ENCODE results near the gene EXOC3L4.

Gene EXOC3L4

DNA sequence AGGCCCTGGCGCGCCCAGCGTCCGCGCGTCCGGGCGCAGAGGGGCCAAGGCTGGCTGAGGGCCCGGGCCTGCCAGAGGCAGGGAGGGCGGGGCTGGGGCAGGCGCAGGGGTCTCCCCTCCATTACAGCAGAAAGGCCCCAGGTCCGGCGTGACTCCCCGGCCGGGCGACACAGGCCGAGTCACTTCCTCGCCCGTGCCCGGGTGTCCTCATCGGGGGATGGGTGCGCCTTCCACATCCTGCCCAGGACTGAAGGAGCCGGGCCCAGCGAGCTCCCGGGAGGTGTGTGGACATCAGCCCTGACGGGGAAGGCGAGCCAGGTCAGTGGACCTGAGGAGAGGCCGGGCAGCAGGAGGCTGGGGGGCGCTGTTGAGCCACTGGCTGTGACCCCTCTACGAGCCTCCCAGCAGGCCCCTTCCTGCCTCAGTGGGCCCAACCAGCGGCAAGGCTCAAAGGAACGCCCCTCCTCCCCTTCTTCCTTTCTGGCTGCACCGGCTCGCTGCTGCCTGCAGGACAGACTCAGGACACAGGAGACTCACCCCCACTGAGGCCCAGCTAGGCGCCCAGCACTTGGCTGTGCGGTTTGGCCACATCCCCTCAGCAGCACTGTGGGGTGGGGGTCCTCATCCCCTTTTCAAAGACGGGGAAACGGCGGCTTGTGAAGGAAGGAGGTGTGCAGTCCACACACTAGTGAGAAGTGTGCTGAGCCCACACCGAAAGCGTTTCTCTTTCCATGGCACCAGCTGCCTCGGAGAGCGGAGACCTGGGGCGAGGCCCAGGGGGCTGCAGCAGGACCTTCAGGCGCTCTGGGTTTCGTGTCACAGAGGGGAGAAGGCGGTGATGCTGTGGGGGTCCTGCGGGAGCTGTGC, 29.3 kb downstream of the EXOC3L4 start:
- H3K4me3 ChIP-seq (ENCODE audit: low read depth, low read length) = peak overlapping the region; percentile 32
- no peaks in the 10 kb centered on the region for H3K9me3 ChIP-seq (ENCODE audit: control insufficient read depth, insufficient read depth, low read depth, low read length)
- H3K27ac ChIP-seq (ENCODE audit: extremely low read depth, low read depth, low read length) = no peak overlapping the region; the same call in 1 of the 2 replicates
- H3K36me3 ChIP-seq (ENCODE audit: control insufficient read depth in 2 of 2, insufficient read depth in 1 of 2, low read length in 2 of 2) = peaks cover 0 to 4% of the 10 kb centered on the region in 2 experiments; a peak in 1 of 3 replicates
- ChIA-PET CTCF (interaction anchor here (1.2 to 1.6 kb wide), 2 partner anchors 18 to 19 kb away, joined by 4 to 11 read pairs; no protein-coding TSS in a partner anchor), POLR2A (interaction anchor here (0.5 kb wide), 1 partner anchor 48 kb away, joined by 3 read pairs; no protein-coding TSS in a partner anchor)
- H3K4me1 ChIP-seq (ENCODE audit: control insufficient read depth, insufficient read depth, low read length) = peaks cover 10% of the 10 kb centered on the region
- TF ChIP-seq, protein P1, sequence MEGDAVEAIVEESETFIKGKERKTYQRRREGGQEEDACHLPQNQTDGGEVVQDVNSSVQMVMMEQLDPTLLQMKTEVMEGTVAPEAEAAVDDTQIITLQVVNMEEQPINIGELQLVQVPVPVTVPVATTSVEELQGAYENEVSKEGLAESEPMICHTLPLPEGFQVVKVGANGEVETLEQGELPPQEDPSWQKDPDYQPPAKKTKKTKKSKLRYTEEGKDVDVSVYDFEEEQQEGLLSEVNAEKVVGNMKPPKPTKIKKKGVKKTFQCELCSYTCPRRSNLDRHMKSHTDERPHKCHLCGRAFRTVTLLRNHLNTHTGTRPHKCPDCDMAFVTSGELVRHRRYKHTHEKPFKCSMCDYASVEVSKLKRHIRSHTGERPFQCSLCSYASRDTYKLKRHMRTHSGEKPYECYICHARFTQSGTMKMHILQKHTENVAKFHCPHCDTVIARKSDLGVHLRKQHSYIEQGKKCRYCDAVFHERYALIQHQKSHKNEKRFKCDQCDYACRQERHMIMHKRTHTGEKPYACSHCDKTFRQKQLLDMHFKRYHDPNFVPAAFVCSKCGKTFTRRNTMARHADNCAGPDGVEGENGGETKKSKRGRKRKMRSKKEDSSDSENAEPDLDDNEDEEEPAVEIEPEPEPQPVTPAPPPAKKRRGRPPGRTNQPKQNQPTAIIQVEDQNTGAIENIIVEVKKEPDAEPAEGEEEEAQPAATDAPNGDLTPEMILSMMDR (tag by site-specific recombination; IDR thresholded peaks at IDR 0.05) = peak; percentile 41; the same call in 1 of the 2 replicates
- TF ChIP-seq, protein P2, sequence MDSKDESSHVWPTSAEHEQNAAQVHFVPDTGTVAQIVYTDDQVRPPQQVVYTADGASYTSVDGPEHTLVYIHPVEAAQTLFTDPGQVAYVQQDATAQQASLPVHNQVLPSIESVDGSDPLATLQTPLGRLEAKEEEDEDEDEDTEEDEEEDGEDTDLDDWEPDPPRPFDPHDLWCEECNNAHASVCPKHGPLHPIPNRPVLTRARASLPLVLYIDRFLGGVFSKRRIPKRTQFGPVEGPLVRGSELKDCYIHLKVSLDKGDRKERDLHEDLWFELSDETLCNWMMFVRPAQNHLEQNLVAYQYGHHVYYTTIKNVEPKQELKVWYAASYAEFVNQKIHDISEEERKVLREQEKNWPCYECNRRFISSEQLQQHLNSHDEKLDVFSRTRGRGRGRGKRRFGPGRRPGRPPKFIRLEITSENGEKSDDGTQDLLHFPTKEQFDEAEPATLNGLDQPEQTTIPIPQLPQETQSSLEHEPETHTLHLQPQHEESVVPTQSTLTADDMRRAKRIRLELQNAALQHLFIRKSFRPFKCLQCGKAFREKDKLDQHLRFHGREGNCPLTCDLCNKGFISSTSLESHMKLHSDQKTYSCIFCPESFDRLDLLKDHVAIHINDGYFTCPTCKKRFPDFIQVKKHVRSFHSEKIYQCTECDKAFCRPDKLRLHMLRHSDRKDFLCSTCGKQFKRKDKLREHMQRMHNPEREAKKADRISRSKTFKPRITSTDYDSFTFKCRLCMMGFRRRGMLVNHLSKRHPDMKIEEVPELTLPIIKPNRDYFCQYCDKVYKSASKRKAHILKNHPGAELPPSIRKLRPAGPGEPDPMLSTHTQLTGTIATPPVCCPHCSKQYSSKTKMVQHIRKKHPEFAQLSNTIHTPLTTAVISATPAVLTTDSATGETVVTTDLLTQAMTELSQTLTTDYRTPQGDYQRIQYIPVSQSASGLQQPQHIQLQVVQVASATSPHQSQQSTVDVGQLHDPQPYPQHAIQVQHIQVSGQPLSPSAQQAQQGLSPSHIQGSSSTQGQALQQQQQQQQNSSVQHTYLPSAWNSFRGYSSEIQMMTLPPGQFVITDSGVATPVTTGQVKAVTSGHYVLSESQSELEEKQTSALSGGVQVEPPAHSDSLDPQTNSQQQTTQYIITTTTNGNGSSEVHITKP (tag by site-specific recombination; IDR thresholded peaks at IDR 0.05) = no peak
- 0 out of 2 replicates have a peak, but pooled peaks have one; percentile 2 for TF ChIP-seq GLIS2 (tag by site-specific recombination; IDR thresholded peaks at IDR 0.05)

DNA sequence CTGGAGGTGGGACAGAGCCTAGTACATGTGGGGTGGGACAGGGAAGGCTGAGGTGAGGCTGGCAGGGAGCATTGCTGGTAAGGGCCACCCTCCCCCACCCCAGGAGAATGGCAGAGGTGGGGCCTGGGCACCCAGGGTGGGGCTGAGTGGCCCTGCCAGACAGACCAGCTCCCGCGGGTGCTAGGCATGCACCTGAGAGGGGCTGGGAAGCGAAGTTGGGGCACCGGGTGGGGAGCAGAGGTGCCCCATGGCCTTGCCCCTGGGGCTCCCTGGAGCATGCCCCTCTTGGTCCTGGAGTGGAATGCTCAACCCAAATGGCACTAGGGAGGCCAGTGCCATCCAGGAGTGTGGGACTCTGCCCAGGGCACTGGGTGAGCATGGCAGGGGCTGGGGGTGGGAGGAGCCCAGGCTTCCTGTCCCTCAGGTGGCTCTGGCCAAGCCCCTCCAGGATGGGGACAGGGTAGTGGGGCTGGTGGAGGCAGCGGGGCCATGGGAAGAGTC, 30.0 kb downstream of the EXOC3L4 start:
- Histone ChIP-seq H3K4me1 (ENCODE audit: control insufficient read depth, insufficient read depth, low read length) (peaks cover 10% of the 10 kb centered on the region), H3K9me3 (ENCODE audit: control insufficient read depth, insufficient read depth, low read depth, low read length) (no peaks in the 10 kb centered on the region), H3K36me3 (ENCODE audit: control insufficient read depth in 2 of 2, insufficient read depth in 1 of 2, low read length in 2 of 2) (peaks cover 0 to 4% of the 10 kb centered on the region in 2 experiments; a peak in 1 of 3 replicates), H3K27ac (ENCODE audit: extremely low read depth, low read depth, low read length) (no peak overlapping the region), H3K4me3 (ENCODE audit: low read depth, low read length) (no peak overlapping the region)
- POLR2A ChIA-PET = interaction anchor here (0.5 to 0.9 kb wide), 2 partner anchors 18 to 47 kb away, joined by 3 read pairs; no protein-coding TSS in a partner anchor
- TF ChIP-seq ZNF2 (tag by site-specific recombination; IDR thresholded peaks at IDR 0.05) = no peak
- TF ChIP-seq ZNF391 (tag by site-specific recombination; IDR thresholded peaks at IDR 0.05; ENCODE audit: borderline replicate concordance, low read depth) = no peak
- TF ChIP-seq ZNF624 (tag by site-specific recombination; IDR thresholded peaks at IDR 0.05) = no peak
- TF ChIP-seq ZNF10 (tag by site-specific recombination; IDR thresholded peaks at IDR 0.05) = no peak
- TF ChIP-seq ZBTB17 (tag by site-specific recombination; IDR thresholded peaks at IDR 0.05) = no peak
- TF ChIP-seq ZSCAN16 (tag by site-specific recombination; IDR thresholded peaks at IDR 0.05) = no peak
- no peak for TF ChIP-seq ZNF501 (tag by site-specific recombination; IDR thresholded peaks at IDR 0.05)
- TF ChIP-seq ZNF121 (tag by site-specific recombination; IDR thresholded peaks at IDR 0.05) = no peak
- TF ChIP-seq ZFP37 (tag by site-specific recombination; IDR thresholded peaks at IDR 0.05) = no peak
- TF ChIP-seq, protein P3, sequence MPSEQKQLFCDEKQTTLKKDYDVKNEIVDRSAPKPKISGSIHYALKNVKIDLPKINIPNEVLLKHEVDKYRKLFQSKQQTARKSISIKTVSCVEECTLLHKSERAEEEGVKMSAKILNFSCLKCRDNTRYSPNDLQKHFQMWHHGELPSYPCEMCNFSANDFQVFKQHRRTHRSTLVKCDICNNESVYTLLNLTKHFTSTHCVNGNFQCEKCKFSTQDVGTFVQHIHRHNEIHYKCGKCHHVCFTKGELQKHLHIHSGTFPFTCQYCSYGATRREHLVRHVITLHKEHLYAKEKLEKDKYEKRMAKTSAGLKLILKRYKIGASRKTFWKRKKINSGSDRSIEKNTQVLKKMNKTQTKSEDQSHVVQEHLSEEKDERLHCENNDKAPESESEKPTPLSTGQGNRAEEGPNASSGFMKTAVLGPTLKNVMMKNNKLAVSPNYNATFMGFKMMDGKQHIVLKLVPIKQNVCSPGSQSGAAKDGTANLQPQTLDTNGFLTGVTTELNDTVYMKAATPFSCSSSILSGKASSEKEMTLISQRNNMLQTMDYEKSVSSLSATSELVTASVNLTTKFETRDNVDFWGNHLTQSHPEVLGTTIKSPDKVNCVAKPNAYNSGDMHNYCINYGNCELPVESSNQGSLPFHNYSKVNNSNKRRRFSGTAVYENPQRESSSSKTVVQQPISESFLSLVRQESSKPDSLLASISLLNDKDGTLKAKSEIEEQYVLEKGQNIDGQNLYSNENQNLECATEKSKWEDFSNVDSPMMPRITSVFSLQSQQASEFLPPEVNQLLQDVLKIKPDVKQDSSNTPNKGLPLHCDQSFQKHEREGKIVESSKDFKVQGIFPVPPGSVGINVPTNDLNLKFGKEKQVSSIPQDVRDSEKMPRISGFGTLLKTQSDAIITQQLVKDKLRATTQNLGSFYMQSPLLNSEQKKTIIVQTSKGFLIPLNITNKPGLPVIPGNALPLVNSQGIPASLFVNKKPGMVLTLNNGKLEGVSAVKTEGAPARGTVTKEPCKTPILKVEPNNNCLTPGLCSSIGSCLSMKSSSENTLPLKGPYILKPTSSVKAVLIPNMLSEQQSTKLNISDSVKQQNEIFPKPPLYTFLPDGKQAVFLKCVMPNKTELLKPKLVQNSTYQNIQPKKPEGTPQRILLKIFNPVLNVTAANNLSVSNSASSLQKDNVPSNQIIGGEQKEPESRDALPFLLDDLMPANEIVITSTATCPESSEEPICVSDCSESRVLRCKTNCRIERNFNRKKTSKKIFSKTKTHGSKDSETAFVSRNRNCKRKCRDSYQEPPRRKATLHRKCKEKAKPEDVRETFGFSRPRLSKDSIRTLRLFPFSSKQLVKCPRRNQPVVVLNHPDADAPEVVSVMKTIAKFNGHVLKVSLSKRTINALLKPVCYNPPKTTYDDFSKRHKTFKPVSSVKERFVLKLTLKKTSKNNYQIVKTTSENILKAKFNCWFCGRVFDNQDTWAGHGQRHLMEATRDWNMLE (tag by site-specific recombination; conservative IDR thresholded peaks at IDR 0.05; ENCODE audit: low read depth) = no peak
- no peak for TF ChIP-seq ZNF335 (tag by site-specific recombination; conservative IDR thresholded peaks at IDR 0.05)
- TF ChIP-seq, protein P4, sequence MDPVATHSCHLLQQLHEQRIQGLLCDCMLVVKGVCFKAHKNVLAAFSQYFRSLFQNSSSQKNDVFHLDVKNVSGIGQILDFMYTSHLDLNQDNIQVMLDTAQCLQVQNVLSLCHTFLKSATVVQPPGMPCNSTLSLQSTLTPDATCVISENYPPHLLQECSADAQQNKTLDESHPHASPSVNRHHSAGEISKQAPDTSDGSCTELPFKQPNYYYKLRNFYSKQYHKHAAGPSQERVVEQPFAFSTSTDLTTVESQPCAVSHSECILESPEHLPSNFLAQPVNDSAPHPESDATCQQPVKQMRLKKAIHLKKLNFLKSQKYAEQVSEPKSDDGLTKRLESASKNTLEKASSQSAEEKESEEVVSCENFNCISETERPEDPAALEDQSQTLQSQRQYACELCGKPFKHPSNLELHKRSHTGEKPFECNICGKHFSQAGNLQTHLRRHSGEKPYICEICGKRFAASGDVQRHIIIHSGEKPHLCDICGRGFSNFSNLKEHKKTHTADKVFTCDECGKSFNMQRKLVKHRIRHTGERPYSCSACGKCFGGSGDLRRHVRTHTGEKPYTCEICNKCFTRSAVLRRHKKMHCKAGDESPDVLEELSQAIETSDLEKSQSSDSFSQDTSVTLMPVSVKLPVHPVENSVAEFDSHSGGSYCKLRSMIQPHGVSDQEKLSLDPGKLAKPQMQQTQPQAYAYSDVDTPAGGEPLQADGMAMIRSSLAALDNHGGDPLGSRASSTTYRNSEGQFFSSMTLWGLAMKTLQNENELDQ (tag by site-specific recombination; IDR thresholded peaks at IDR 0.05; ENCODE audit: low read depth) = no peak
- TF ChIP-seq, protein P5, sequence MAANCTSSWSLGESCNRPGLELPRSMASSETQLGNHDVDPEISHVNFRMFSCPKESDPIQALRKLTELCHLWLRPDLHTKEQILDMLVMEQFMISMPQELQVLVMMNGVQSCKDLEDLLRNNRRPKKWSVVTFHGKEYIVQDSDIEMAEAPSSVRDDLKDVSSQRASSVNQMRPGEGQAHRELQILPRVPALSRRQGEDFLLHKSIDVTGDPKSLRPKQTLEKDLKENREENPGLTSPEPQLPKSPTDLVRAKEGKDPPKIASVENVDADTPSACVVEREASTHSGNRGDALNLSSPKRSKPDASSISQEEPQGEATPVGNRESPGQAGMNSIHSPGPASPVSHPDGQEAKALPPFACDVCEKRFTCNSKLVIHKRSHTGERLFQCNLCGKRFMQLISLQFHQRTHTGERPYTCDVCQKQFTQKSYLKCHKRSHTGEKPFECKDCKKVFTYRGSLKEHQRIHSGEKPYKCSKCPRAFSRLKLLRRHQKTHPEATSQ (tag by site-specific recombination; IDR thresholded peaks at IDR 0.05) = no peak
- CTCF ChIA-PET = interaction anchor here (0.7 to 1.6 kb wide), 3 partner anchors 17 to 20 kb away, joined by 3 to 11 read pairs (median 4); no protein-coding TSS in a partner anchor
